Lung (tissue), 12 donors: ENCODE results near the gene ASIC1. TPM values are rescaled to one million over a fixed set of nuclear protein-coding genes. Genes with fewer than 3 reads are reported as not detected.

Experiments used
- ATAC-seq: fragments of 200-7000 bp; cut with Tn5 transposase; one replicate; pipeline ENCODE4 v1.9.1; 2020; ENCODE audit warnings: moderate number of reproducible peaks; ENCODE audit not compliant: insufficient read depth, low FRiP score
- DNase-seq, 3 donors: peaks; one replicate each; pipeline ENCODE4 v3.0.0-alpha.2; 2013 to 2017
- H3K27ac ChIP-seq, 2 donors: one replicate each; pipeline ENCODE4 v1.5.1; 2013; ENCODE audit warnings: mild to moderate bottlenecking in 2 of 2, moderate library complexity in 2 of 2, control low read depth in 1 of 2, inconsistent platforms in 1 of 2, low read depth in 1 of 2, low read length in 1 of 2
- H3K27me3 ChIP-seq, 3 donors: one replicate each; pipeline ENCODE4 v1.5.1; 2013; ENCODE audit warnings: low read length in 2 of 3; ENCODE audit not compliant: control insufficient read depth in 3 of 3, insufficient read depth in 3 of 3
- H3K36me3 ChIP-seq, 4 donors: one replicate each; pipeline ENCODE4 v1.5.1; 2013; ENCODE audit warnings: low read length in 4 of 4, mild to moderate bottlenecking in 1 of 4, moderate library complexity in 1 of 4; ENCODE audit not compliant: control insufficient read depth in 4 of 4, insufficient read depth in 4 of 4
- H3K4me1 ChIP-seq, 5 donors: one replicate each; pipeline ENCODE4 v1.5.1; 2013; ENCODE audit warnings: low read length in 5 of 5, mild to moderate bottlenecking in 2 of 5, moderate library complexity in 1 of 5; ENCODE audit not compliant: control insufficient read depth in 5 of 5, insufficient read depth in 5 of 5
- H3K4me3 ChIP-seq: one replicate; pipeline ENCODE4 v1.5.1; 2013; ENCODE audit warnings: mild to moderate bottlenecking, control low read depth, moderate library complexity
- H3K9ac ChIP-seq, 2 donors: one replicate each; pipeline ENCODE4 v1.5.1; 2013; ENCODE audit warnings: low read length in 2 of 2, control low read depth in 1 of 2; ENCODE audit not compliant: insufficient read depth in 1 of 2
- H3K9me3 ChIP-seq, 4 donors: one replicate each; pipeline ENCODE4 v1.5.1; 2013; ENCODE audit warnings: low read length in 3 of 4, mild to moderate bottlenecking in 1 of 4, moderate library complexity in 1 of 4; ENCODE audit not compliant: control insufficient read depth in 4 of 4, insufficient read depth in 3 of 4
- WGBS, 2 donors: extraction: QIAGEN DNeasy Blood & Tissue Kit; methylation state at CpG; one replicate each; pipeline ENCODE4 v1.1.7; 2013; 5-methylcytosine and 5-hydroxymethylcytosine counted together
- polyA plus RNA-seq, 2 donors: library from polyadenylated mRNA; stranded (reverse); fragments of 200-250 nt; gene quantifications; one replicate each; pipeline ENCODE4 v1.2.1, GENCODE V29; 2013
- total RNA-seq, 2 donors: library from RNA; depleted of rRNA in 1 of 2; stranded (reverse); fragments of >200 nt in 1 of 2; gene quantifications; one replicate each; pipeline ENCODE4 v1.2.1, GENCODE V29; 2014 to 2021
- TF ChIP-seq, protein P1 (sequence below): IDR thresholded peaks from 2 replicates; pipeline ENCODE4 v1.5.1; 2012; ENCODE audit warnings: mild to moderate bottlenecking; ENCODE audit errors: control extremely low read depth, extremely low read depth
- donor health status: control.
- donor health status: control.
- donor health status: Bipolar disorder and iron deficiency.
- donor health status: healthy.
- donor health status: DM: yes; HTN: yes; CAD: no.

ASIC1 gene
- total and polyA plus RNA-seq, 4 donors: 0.41 to 2.0 (median 1.3) TPM

DNA sequence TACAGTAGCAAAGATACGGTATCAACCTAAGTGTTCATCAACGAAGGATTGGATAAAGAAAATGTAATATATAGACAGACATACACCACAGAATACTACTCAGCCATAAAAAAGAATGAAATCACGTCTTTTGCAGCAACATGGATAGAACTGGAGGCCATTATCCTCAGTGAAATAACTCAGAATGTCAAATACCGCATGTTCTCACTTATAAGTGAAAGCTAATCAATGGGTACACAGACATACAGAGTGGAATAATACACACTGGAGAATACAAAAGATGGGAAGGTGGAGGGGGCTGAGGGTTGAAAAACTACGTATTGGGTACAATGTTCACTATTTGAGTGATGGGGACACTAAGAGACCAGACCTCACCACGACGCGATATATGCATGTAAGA, 33.2 kb upstream of the ASIC1 start:
- Histone ChIP-seq H3K27me3 (no peaks in the 10 kb centered on the region), H3K4me1 (peaks cover 0 to 39% (median 5%) of the 10 kb centered on the region in 5 donors), H3K36me3 (no peaks in the 10 kb centered on the region), H3K27ac (no peak overlapping the region), H3K4me3 (no peak overlapping the region), H3K9ac (peak overlapping the region in 1 of 2 donors; percentile 88), H3K9me3 (no peaks in the 10 kb centered on the region)
- DNase-seq (no peak), ATAC-seq (no peak)
- TF ChIP-seq, protein P1, sequence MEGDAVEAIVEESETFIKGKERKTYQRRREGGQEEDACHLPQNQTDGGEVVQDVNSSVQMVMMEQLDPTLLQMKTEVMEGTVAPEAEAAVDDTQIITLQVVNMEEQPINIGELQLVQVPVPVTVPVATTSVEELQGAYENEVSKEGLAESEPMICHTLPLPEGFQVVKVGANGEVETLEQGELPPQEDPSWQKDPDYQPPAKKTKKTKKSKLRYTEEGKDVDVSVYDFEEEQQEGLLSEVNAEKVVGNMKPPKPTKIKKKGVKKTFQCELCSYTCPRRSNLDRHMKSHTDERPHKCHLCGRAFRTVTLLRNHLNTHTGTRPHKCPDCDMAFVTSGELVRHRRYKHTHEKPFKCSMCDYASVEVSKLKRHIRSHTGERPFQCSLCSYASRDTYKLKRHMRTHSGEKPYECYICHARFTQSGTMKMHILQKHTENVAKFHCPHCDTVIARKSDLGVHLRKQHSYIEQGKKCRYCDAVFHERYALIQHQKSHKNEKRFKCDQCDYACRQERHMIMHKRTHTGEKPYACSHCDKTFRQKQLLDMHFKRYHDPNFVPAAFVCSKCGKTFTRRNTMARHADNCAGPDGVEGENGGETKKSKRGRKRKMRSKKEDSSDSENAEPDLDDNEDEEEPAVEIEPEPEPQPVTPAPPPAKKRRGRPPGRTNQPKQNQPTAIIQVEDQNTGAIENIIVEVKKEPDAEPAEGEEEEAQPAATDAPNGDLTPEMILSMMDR: no peak
- WGBS, 2 donors: 78 to 91% methylated on average over 8 of the region's 8 CpGs

DNA sequence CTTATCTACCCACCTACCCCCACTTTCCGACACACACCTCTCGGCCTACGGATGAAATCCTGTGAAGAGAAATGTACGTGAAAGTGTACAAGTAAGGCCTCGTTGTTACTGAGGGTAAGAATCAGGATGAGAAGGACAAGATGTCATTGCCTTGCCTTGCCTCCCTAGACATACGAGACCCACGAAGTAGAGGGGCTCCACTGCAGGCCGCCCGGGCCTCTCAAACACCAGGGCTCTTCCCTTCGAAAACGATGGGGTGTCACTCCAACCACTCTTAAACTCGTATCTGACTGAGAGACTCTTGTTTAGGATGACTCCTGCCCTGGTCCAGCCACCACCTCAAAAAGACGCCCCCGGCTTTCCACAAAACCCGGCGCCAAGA, 32.6 kb upstream of the ASIC1 start:
- Histone ChIP-seq H3K27ac (no peak overlapping the region), H3K27me3 (no peaks in the 10 kb centered on the region), H3K36me3 (no peaks in the 10 kb centered on the region), H3K9ac (peak overlapping the region; percentile 51 to 88), H3K4me1 (peaks cover 0 to 39% (median 3%) of the 10 kb centered on the region in 5 donors), H3K4me3 (peak overlapping the region; percentile 80), H3K9me3 (no peaks in the 10 kb centered on the region)
- TF ChIP-seq, protein P1: no peak
- ATAC-seq: no peak
- peak in 2 of 3 donors; percentile 24 to 55 for DNase-seq
- 2% methylated on average over 16 of the region's 16 CpGs for WGBS, 2 donors

DNA sequence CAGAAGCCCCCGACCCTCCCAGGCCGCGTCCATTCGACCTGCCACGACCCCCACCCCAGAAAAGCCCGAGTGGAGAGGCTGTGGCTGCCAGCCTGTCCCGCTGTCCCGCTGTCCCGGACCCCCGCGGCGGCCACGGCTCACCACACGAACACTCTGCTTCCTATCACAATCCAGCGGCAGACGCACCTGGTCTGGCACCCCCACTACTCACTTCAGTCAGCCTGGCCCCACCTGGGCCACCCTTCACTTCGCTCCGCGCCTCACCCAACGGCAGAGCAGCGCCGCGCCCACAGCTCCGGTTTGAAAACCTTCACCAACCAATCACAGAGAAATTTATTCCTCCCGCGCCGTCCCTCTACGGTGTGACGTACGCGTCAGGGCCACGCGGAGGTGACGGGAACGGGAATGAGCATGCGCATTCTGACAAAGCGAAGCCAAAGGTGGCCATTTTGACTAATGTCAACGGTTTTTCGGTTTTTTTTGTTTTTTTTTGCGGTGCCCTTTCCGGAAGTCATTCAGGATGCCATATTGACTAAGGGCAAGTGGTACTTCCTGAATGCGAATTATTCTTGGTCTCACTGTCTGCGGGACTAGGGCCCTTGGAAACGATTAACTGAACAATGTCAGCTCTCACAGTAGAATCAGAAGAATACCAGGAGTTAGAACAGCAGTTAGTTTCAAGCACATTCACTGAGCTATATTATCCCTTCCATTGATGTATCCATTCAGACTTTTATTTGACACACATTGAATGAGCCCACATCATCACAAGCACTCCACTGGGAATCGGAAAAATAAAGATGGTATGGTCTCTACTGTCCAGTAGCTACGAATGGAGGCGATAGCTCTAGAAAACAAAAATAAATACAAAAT, 32.0 kb upstream of the ASIC1 start, which contains the start of gene RACGAP1:
Gene RACGAP1 (minus strand): TSS at position 308 of the 873 bp plus-strand sequence. CDS start 8,779 bp downstream, outside the sequence.
- Histone ChIP-seq H3K9me3 (no peaks in the 10 kb centered on the region), H3K9ac (peak within 1 kb of the TSS; percentile 51 to 88), H3K27ac (peak within 1 kb of the TSS; percentile 11 to 22), H3K36me3 (no peaks in the 10 kb centered on the region), H3K4me3 (peak within 1 kb of the TSS; percentile 80), H3K27me3 (no peaks in the 10 kb centered on the region), H3K4me1 (peaks cover 0 to 37% (median 3%) of the 10 kb centered on the region in 5 donors)
- DNase-seq (peak; percentile 98 to 100 (median 100)), ATAC-seq (peak; percentile 97)
- TF ChIP-seq, protein P1: no peak
- WGBS, 2 donors: 6% methylated on average over 41 to 47 of the region's 47 CpGs
